K562 (cell line): Measurements from ENCODE around the gene LRRC8A. TPM values are rescaled to one million over a fixed set of nuclear protein-coding genes. Genes with fewer than 3 reads are reported as not detected.

Experiments used
- CC2D1A ChIP-seq: fragments of 450-650 bp; IDR thresholded peaks from 2 replicates; pipeline ENCODE4 v1.6.1; 2017; ENCODE audit warnings: mild to moderate bottlenecking
- CXXC5 ChIP-seq: fragments of 250-450 bp; sonication (Bioruptor Pico); IDR thresholded peaks from 2 replicates; pipeline ENCODE4 v1.8.0; 2022; ENCODE audit warnings: inconsistent platforms, mild to moderate bottlenecking, moderate library complexity
- HDAC8 ChIP-seq: fragments of 450-650 bp; IDR thresholded peaks from 2 replicates; pipeline ENCODE4 v1.6.1; 2016; ENCODE audit warnings: mild to moderate bottlenecking, missing genetic modification characterization, moderate library complexity, missing compliant biosample characterization
- MAFF ChIP-seq: IDR thresholded peaks from 2 replicates; pipeline ENCODE4 v1.6.1; 2012; ENCODE audit warnings: low read length, improper control_type of control experiment
- MAFG ChIP-seq: fragments of 450-650 bp; conservative IDR thresholded peaks from 2 replicates; pipeline ENCODE4 v1.6.1; 2016; ENCODE audit warnings: missing genetic modification characterization, missing compliant biosample characterization
- NCOA6 ChIP-seq: fragments of 450-650 bp; IDR thresholded peaks from 2 replicates; pipeline ENCODE4 v1.6.1; 2017; ENCODE audit warnings: mild to moderate bottlenecking
- NFXL1 ChIP-seq: fragments of 450-650 bp; formaldehyde crosslinking; IDR thresholded peaks from 2 replicates; pipeline ENCODE4 v1.4.0; 2021; ENCODE audit warnings: mild to moderate bottlenecking
- POU5F1 ChIP-seq: fragments of 150-350 bp; IDR thresholded peaks from 2 replicates; pipeline ENCODE4 v1.6.1; 2014; ENCODE audit warnings: borderline replicate concordance, low read length, low read depth, mild to moderate bottlenecking; ENCODE audit not compliant: partially characterized antibody
- RBM39 ChIP-seq: fragments of 200-400 bp; formaldehyde crosslinking; optimal IDR thresholded peaks from 2 replicates; pipeline ENCODE3; 2018; ENCODE audit warnings: low read depth, low read length
- SREBF2 ChIP-seq: sonication (generic); formaldehyde crosslinking; IDR thresholded peaks from 2 replicates; pipeline ENCODE4 v1.4.0; 2020; ENCODE audit warnings: mild to moderate bottlenecking, missing genetic modification reagents
- TAF15 ChIP-seq: fragments of 200-400 bp; formaldehyde crosslinking; IDR thresholded peaks from 2 replicates; pipeline ENCODE4 v1.6.1; 2017; ENCODE audit warnings: mild to moderate bottlenecking, low read depth, low read length, moderate library complexity
- TFAM ChIP-seq: fragments of 250-450 bp; sonication (Bioruptor Pico); conservative IDR thresholded peaks from 2 replicates; pipeline ENCODE4 v1.5.0; 2021; ENCODE audit warnings: mild to moderate bottlenecking, moderate library complexity
- TOE1 ChIP-seq, 2 experiments: fragments of 450-650 bp in 1 of 2; sonication (generic) in 1 of 2; formaldehyde crosslinking in 1 of 2; IDR thresholded peaks; 2 replicates each; pipeline versions ENCODE4 v1.7.1 to v1.8.0; 2016 to 2022; ENCODE audit warnings: borderline replicate concordance in 2 of 2, mild to moderate bottlenecking in 2 of 2, antibody characterized with exemption in 1 of 2, inconsistent platforms in 1 of 2, low read depth in 1 of 2, missing genetic modification reagents in 1 of 2, moderate library complexity in 1 of 2
- ZNF24 ChIP-seq: fragments of 450-650 bp; IDR thresholded peaks from 2 replicates; pipeline ENCODE4 v1.6.1; 2016
- ZNF431 ChIP-seq: sonication (generic); formaldehyde crosslinking; IDR thresholded peaks from 2 replicates; pipeline ENCODE4 v1.8.0; 2022; ENCODE audit warnings: mild to moderate bottlenecking, missing genetic modification reagents
- ZNF507 ChIP-seq: conservative IDR thresholded peaks from 2 replicates; pipeline ENCODE4 v1.6.1; 2017; ENCODE audit warnings: missing genetic modification characterization, missing compliant biosample characterization
- ZNF561 ChIP-seq: fragments of 450-650 bp; formaldehyde crosslinking; conservative IDR thresholded peaks from 2 replicates; pipeline ENCODE4 v1.4.0; 2020; ENCODE audit warnings: mild to moderate bottlenecking, moderate library complexity
- ZNF655 ChIP-seq: fragments of 250-450 bp; sonication (Bioruptor Pico); IDR thresholded peaks from 2 replicates; pipeline ENCODE4 v1.5.0; 2021
- ZNF668 ChIP-seq: fragments of 250-450 bp; sonication (Bioruptor Pico); IDR thresholded peaks from 2 replicates; pipeline ENCODE4 v1.8.0; 2022; ENCODE audit warnings: mild to moderate bottlenecking, inconsistent platforms
- polyA plus RNA-seq, 8 experiments: library from polyadenylated mRNA; depleted of rRNA in 4 of 8; stranded (reverse) in 5 of 8; unstranded in 3 of 8; fragments of >200 nt; fragmentation: Nextera tagmentation in 2 of 8; fragmentation: Illumina TruSeq in 1 of 8; extraction: Ambion mirVana in 2 of 8; extraction: Trizol in 1 of 8; gene quantifications; 2 replicates each; pipeline versions ENCODE4 v1.2.1 to v1.2.3, GENCODE V29; 2011 to 2014; ENCODE audit warnings: inconsistent platforms in 1 of 8, missing spikeins in 1 of 8
- total RNA-seq, 7 experiments: library from RNA; depleted of rRNA in 6 of 7; stranded (reverse); fragments of >200 nt in 6 of 7; fragmentation: Illumina TruSeq in 2 of 7; extraction: Trizol in 2 of 7; gene quantifications; 2 replicates each; pipeline versions ENCODE4 v1.2.1 to v1.2.3, GENCODE V29; 2011 to 2021; ENCODE audit warnings: low replicate concordance in 1 of 7
- TF ChIP-seq, protein P1 (sequence below): sonication (generic); formaldehyde crosslinking; IDR thresholded peaks from 2 replicates; pipeline ENCODE4 v1.8.0; 2023; ENCODE audit warnings: missing genetic modification reagents, mild to moderate bottlenecking, borderline replicate concordance
- TF ChIP-seq, protein P2 (sequence below): fragments of 250-450 bp; sonication (Bioruptor Pico); IDR thresholded peaks from 2 replicates; pipeline ENCODE4 v1.8.0; 2022; ENCODE audit warnings: inconsistent platforms

The LRRC8A gene
- total and polyA plus RNA-seq, 9 of the 15 experiments (the other 6 are each of a cell fraction or from before 2014, with no cell fraction given), result 2.9 to 24.7 (median 8.9) TPM

GRCh38 chr9:128881884-128882676, at the start of gene LRRC8A, which contains the start of gene KYAT1 (continued):
- TF ChIP-seq, protein P1, sequence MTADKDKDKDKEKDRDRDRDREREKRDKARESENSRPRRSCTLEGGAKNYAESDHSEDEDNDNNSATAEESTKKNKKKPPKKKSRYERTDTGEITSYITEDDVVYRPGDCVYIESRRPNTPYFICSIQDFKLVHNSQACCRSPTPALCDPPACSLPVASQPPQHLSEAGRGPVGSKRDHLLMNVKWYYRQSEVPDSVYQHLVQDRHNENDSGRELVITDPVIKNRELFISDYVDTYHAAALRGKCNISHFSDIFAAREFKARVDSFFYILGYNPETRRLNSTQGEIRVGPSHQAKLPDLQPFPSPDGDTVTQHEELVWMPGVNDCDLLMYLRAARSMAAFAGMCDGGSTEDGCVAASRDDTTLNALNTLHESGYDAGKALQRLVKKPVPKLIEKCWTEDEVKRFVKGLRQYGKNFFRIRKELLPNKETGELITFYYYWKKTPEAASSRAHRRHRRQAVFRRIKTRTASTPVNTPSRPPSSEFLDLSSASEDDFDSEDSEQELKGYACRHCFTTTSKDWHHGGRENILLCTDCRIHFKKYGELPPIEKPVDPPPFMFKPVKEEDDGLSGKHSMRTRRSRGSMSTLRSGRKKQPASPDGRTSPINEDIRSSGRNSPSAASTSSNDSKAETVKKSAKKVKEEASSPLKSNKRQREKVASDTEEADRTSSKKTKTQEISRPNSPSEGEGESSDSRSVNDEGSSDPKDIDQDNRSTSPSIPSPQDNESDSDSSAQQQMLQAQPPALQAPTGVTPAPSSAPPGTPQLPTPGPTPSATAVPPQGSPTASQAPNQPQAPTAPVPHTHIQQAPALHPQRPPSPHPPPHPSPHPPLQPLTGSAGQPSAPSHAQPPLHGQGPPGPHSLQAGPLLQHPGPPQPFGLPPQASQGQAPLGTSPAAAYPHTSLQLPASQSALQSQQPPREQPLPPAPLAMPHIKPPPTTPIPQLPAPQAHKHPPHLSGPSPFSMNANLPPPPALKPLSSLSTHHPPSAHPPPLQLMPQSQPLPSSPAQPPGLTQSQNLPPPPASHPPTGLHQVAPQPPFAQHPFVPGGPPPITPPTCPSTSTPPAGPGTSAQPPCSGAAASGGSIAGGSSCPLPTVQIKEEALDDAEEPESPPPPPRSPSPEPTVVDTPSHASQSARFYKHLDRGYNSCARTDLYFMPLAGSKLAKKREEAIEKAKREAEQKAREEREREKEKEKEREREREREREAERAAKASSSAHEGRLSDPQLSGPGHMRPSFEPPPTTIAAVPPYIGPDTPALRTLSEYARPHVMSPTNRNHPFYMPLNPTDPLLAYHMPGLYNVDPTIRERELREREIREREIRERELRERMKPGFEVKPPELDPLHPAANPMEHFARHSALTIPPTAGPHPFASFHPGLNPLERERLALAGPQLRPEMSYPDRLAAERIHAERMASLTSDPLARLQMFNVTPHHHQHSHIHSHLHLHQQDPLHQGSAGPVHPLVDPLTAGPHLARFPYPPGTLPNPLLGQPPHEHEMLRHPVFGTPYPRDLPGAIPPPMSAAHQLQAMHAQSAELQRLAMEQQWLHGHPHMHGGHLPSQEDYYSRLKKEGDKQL (CRISPR knock-in tag), result no peak
- TF ChIP-seq SREBF2 (CRISPR knock-in tag), result no peak
- no peak for TF ChIP-seq ZNF655 (CRISPR knock-in tag)
- no peak for TF ChIP-seq MAFF
- no peak for TF ChIP-seq TAF15
- TF ChIP-seq MAFG, result no peak
- no peak for TF ChIP-seq CC2D1A
- TF ChIP-seq TOE1 (IDR thresholded peaks at IDR 0.05; ENCODE audit: borderline replicate concordance), result peak; percentile 94
- TF ChIP-seq TOE1 (CRISPR knock-in tag; IDR thresholded peaks at IDR 0.05; ENCODE audit: borderline replicate concordance, low read depth), result no peak
- TF ChIP-seq CXXC5 (CRISPR knock-in tag), result peak; percentile 92
- no peak for TF ChIP-seq ZNF24
- no peak for TF ChIP-seq NCOA6
- no peak for TF ChIP-seq ZNF668 (CRISPR knock-in tag)
- TF ChIP-seq NFXL1 (CRISPR knock-in tag), result no peak
- no peak for TF ChIP-seq ZNF561 (CRISPR knock-in tag)
- TF ChIP-seq ZNF431 (CRISPR knock-in tag), result no peak
- no peak for TF ChIP-seq RBM39
- no peak for TF ChIP-seq ZNF507 (tag)
- TF ChIP-seq, protein P2, sequence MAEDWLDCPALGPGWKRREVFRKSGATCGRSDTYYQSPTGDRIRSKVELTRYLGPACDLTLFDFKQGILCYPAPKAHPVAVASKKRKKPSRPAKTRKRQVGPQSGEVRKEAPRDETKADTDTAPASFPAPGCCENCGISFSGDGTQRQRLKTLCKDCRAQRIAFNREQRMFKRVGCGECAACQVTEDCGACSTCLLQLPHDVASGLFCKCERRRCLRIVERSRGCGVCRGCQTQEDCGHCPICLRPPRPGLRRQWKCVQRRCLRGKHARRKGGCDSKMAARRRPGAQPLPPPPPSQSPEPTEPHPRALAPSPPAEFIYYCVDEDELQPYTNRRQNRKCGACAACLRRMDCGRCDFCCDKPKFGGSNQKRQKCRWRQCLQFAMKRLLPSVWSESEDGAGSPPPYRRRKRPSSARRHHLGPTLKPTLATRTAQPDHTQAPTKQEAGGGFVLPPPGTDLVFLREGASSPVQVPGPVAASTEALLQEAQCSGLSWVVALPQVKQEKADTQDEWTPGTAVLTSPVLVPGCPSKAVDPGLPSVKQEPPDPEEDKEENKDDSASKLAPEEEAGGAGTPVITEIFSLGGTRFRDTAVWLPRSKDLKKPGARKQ (CRISPR knock-in tag), result no peak
- TF ChIP-seq POU5F1, result peak; percentile 44
- 0 out of 2 replicates have a peak, but pooled peaks have one; percentile 33 for TF ChIP-seq HDAC8 (tag)
- TF ChIP-seq TFAM (CRISPR knock-in tag), result no peak
